RWPE2 (cell line): ENCODE data around the gene PHC3.

Experiments used
- ATAC-seq: fragments of 200-7000 bp; cut with Tn5 transposase; 3 replicates; pipeline ENCODE4 v1.9.1; 2021; ENCODE audit warnings: low read depth
- DNase-seq: peaks from one replicate; pipeline ENCODE4 v3.0.0-alpha.2; 2020; ENCODE audit warnings: low spot score
- H3K27ac ChIP-seq: fragments of 450-650 bp; 2 replicates; pipeline ENCODE4 v1.5.1; 2017; ENCODE audit warnings: mild to moderate bottlenecking; ENCODE audit not compliant: poor library complexity, severe bottlenecking
- H3K27me3 ChIP-seq: fragments of 250-450 bp; sonication (Bioruptor Pico); 2 replicates; pipeline ENCODE4 v1.5.1; 2021; ENCODE audit warnings: mild to moderate bottlenecking, moderate library complexity; ENCODE audit not compliant: insufficient read depth, poor library complexity, severe bottlenecking
- H3K36me3 ChIP-seq: fragments of 250-450 bp; sonication (Bioruptor Pico); 2 replicates; pipeline ENCODE4 v1.5.1; 2020; ENCODE audit warnings: low read depth, mild to moderate bottlenecking, moderate library complexity
- H3K4me1 ChIP-seq: fragments of 250-450 bp; sonication (Bioruptor Pico); 2 replicates; pipeline ENCODE4 v1.5.1; 2021; ENCODE audit warnings: mild to moderate bottlenecking, moderate library complexity; ENCODE audit not compliant: insufficient read depth, poor library complexity, severe bottlenecking
- H3K4me3 ChIP-seq: fragments of 250-450 bp; sonication (Bioruptor Pico); 2 replicates; pipeline ENCODE4 v1.5.1; 2021; ENCODE audit warnings: mild to moderate bottlenecking, moderate library complexity; ENCODE audit not compliant: severe bottlenecking
- H3K9me3 ChIP-seq: fragments of 250-450 bp; sonication (Bioruptor Pico); 2 replicates; pipeline ENCODE4 v1.5.1; 2021; ENCODE audit warnings: mild to moderate bottlenecking, moderate library complexity; ENCODE audit not compliant: severe bottlenecking
- CTCF ChIP-seq: fragments of 450-650 bp; IDR thresholded peaks from one replicate; pipeline ENCODE4 v1.5.1; 2017; ENCODE audit warnings: mild to moderate bottlenecking, moderate library complexity; ENCODE audit not compliant: poor library complexity, severe bottlenecking

The PHC3 gene

GRCh38 chr3:170137986-170138385, 43.5 kb downstream of the PHC3 start:
- H3K27ac ChIP-seq, result no peak overlapping the region
- DNase-seq (no peak), ATAC-seq (no peak)
- TF ChIP-seq CTCF, result no peak
- peaks cover 43% of the 10 kb centered on the region for H3K36me3 ChIP-seq
- no peak overlapping the region for H3K4me3 ChIP-seq
- H3K27me3 ChIP-seq, result no peaks in the 10 kb centered on the region
- no peaks in the 10 kb centered on the region for H3K4me1 ChIP-seq
- H3K9me3 ChIP-seq, result no peaks in the 10 kb centered on the region

GRCh38 chr3:170132335-170132734, 49.2 kb downstream of the PHC3 start:
- H3K9me3 ChIP-seq, result no peaks in the 10 kb centered on the region
- DNase-seq (no peak), ATAC-seq (no peak)
- no peak overlapping the region for H3K4me3 ChIP-seq
- H3K4me1 ChIP-seq, result no peaks in the 10 kb centered on the region
- no peaks in the 10 kb centered on the region for H3K27me3 ChIP-seq
- TF ChIP-seq CTCF, result no peak
- H3K27ac ChIP-seq, result no peak overlapping the region
- peaks cover 86% of the 10 kb centered on the region for H3K36me3 ChIP-seq

- no peak for ATAC-seq
- Histone ChIP-seq H3K27ac (no peak overlapping the region), H3K9me3 (no peaks in the 10 kb centered on the region), H3K36me3 (peaks cover 82% of the 10 kb centered on the region), H3K4me3 (no peak overlapping the region), H3K4me1 (no peaks in the 10 kb centered on the region), H3K27me3 (no peaks in the 10 kb centered on the region)
- no peak for TF ChIP-seq CTCF
- DNase-seq, result no peak
These were observed 51.0 kb downstream of the PHC3 start for GRCh38 chr3:170130532-170130931.

- Histone ChIP-seq H3K36me3 (peaks cover 83% of the 10 kb centered on the region), H3K27ac (no peak overlapping the region), H3K4me1 (no peaks in the 10 kb centered on the region), H3K9me3 (no peaks in the 10 kb centered on the region), H3K4me3 (no peak overlapping the region), H3K27me3 (no peaks in the 10 kb centered on the region)
- DNase-seq (no peak), ATAC-seq (peak; percentile 55)
- no peak for TF ChIP-seq CTCF
These were observed 52.5 kb downstream of the PHC3 start for GRCh38 chr3:170128977-170129431.

GRCh38 chr3:170128259-170128976, 53.1 kb downstream of the PHC3 start:
- Histone ChIP-seq H3K27me3 (no peaks in the 10 kb centered on the region), H3K36me3 (peaks cover 80% of the 10 kb centered on the region), H3K4me1 (no peaks in the 10 kb centered on the region), H3K4me3 (no peak overlapping the region), H3K9me3 (no peaks in the 10 kb centered on the region), H3K27ac (no peak overlapping the region)
- no peak for DNase-seq
- no peak for ATAC-seq
- TF ChIP-seq CTCF, result no peak
